ENCODE data around the gene DAD1.
"Not testable (repeated sequence)": the region's sequence is repeated elsewhere in the genome, so short reads cannot be mapped to it uniquely, and the experiment has no call there.

Gene DAD1
- 51.8 to 58.1 reads per million in 2 donors for total RNA-seq

GRCh38 chr14:22589096-22589839 is at the start of gene DAD1:
Gene DAD1 (minus strand): TSS chr14:22589224. CDS start chr14:22589157, 67 bp downstream.
- peak; percentile 98 for DNase-seq

DNA sequence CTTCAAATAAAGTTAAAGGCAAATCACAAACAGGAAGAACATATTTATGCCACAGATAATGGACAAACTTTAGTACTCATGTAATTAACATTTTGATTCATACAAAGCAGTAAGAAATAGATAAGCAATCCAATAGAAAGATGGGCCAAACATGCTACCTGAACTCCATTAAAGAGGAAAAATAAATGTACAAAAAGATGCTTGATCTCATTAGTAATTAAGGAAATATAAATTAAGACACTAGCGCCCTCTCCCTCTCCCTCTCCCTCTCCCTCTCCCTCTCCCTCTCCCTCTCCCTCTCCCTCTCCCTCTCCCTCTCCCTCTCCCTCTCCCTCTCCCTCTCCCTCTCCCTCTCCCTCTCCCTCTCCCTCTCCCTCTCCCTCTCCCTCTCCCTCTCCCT is 47.0 kb upstream of the DAD1 start:
- not testable (repeated sequence) for DNase-seq

DNA sequence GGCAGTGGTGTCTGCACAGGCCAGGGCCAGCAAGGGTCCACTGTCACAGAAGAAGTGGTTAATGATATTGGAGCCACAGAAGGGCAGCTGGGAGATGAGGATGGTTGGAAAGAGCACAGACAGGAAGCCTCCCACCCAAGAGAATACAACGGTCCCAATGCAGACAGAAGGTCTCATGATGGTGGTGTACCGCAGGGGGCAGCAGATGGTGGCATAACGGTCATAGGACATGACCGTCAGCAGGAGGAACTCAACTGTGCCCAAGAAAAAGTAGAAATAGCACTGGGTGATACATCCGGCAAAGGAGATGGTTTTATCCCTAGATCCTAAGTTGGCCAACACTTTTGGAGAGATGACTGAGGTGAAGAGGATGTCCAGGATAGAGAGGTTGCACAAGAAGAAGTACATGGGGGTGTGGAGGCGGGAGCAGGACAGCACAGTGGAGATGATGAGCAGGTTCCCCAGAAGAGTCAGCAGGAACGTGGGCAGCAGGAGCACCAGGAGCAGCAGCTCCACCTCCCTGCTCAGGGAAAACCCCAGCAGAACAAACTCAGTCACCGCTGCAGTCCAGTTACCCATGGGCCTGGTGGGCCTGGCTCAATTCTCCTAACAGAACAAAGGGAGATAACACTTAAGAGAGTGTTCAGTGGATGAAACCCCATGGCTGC is 45.3 kb upstream of the DAD1 start:
- DNase-seq = no peak

- DNase-seq = no peak
Observed at GRCh38 chr14:22630486-22630885, 41.5 kb upstream of the DAD1 start.

GRCh38 chr14:22630066-22630465 is 41.0 kb upstream of the DAD1 start:
- DNase-seq = no peak

GRCh38 chr14:22629361-22629760 is 40.3 kb upstream of the DAD1 start:
- DNase-seq = no peak

DNA sequence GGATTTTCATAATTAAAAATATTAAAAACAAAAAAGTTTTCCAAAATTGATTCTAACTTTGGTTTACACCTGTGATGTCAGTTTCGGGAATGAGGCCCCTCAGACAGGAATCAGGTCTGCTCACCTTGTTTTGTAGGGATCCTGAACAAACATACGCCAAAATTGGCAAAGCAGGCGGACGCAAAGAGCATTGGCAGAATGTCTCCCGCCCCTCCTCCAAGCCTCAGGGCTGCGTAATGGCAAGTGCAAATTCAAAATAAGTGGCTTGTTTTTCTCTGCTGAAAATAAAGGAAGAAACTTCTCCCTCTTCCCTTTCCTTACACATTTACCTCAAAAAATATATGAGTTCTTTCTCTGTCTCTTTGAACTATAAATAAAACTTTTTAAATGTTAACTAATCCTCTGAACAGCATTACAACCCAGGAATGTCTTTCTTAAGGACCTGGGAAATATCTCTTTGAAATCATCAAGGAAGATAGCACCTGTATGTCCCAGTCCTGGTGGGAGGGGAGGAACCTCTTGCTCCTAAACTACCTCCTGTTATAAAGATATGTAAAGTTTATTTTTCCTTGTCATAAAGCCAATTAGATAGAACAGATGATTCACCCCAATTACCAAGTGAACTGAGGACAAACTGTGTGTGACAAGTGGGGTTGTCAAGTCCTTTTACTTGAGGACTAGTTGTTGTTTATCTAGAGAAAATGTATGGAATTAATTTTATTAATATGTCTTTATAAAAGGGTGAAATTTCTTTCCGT is 38.7 kb upstream of the DAD1 start:
- DNase-seq = no peak

- no peak for DNase-seq
Observed at GRCh38 chr14:22626590-22626989, 37.6 kb upstream of the DAD1 start.

DNA sequence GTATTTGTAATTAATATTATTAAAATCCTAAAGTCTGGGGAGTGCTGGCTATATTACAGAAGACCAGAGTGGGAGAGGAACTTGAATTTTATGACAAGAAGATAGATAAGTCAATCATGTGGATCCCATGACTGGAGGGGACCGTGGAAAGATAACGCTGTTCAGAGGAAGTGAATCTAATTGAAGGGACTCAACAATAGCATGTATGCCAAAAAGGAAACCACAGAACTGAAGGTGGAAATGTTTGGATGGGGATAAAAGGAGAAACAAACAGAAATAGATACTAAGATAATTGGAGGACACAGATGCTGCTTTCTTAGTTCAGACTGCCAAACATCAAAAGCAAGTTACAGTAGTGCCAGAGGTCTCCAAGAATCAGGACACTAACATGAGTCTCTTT is 34.0 kb upstream of the DAD1 start:
- no peak for DNase-seq

DNA sequence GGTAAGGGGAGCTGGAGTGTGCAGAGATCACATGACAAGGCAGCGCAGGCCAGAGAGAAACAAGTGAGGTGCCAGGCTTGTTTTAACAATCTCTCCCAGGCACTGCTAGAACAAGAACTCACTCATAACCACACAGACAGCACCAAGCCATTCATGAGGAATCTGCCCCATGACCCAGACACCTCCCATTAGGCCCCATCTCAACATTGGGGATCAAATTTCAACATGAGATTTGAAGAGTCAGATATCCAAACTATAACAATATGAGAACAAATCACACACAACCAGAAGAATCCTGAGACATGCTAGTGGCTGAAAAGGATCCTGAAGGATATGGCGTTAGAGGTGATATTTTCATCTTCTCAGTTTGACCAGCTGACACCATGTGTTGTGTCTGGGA is 33.2 kb upstream of the DAD1 start:
- DNase-seq = no peak

GRCh38 chr14:22615765-22616164 is 26.7 kb upstream of the DAD1 start:
- not testable (repeated sequence) for DNase-seq

- DNase-seq = no peak
Observed at GRCh38 chr14:22614240-22614799, 25.3 kb upstream of the DAD1 start.

GRCh38 chr14:22613736-22614239 is 24.8 kb upstream of the DAD1 start:
- no peak for DNase-seq

- DNase-seq = no peak
Observed at GRCh38 chr14:22613106-22613695, 24.2 kb upstream of the DAD1 start.

- DNase-seq = no peak
Observed at GRCh38 chr14:22610931-22611330, 21.9 kb upstream of the DAD1 start.

DNA sequence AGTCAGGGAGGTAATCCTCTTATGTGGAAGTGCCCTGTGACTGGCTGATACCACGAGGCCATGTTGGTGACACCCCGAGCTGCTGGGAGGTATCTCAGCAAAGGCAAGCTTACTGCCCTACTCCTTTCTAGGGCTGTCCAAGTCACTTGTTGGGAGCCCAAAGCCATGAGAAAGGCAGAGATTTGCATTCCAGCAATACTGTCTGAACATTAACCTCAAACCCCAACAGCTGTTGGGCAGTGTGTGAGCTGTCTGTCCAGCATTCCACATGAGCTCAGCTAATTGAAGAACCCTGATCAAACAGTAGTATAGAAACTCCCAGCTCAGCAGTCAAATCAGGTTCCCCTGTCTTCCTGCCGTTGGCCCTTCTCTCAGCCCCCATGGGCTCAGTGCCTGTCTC is 18.3 kb upstream of the DAD1 start:
- no peak for DNase-seq

- no peak for DNase-seq
Observed at GRCh38 chr14:22606380-22606779, 17.4 kb upstream of the DAD1 start.

DNA sequence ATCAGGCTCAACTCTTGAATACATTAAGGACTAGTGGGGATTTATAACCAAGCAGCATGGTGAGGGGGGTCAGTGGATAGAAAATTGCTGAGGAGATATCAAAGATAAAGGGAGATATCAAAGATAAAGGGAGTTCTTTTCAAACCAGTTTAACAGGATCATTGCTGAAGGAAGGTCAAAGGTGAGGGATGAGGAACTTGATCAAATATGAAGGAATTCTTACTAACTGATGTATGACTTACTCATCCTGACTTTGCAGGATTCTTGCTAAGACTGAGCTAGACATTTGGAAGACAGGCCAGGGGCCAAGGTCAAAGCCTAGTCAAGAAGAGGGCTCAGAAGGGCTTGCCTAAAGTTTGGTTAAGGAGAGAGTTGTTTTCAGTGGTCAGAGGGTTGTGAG is 13.8 kb upstream of the DAD1 start:
- no peak for DNase-seq

GRCh38 chr14:22601996-22602395 is 13.0 kb upstream of the DAD1 start:
- DNase-seq = no peak

DNA sequence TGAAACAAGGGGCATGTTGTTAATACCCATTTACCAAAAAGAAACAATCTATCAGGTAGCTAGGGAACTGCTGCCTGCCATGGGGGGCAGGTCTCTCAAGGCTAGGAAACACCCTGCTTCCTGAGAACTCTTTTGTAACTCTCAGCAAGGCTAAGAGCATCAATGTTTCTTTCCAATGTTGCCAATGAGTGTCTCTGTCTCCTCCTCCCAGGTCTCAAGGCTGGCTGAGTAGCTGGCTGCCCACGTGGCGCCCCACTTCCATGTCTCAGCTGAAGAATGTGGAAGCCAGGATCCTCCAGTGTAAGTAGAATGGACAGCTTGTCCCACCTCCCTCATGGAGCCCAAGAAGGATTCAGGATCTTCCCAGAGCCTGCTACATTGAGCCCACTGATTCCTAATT is 12.4 kb upstream of the DAD1 start:
- DNase-seq = no peak

DNA sequence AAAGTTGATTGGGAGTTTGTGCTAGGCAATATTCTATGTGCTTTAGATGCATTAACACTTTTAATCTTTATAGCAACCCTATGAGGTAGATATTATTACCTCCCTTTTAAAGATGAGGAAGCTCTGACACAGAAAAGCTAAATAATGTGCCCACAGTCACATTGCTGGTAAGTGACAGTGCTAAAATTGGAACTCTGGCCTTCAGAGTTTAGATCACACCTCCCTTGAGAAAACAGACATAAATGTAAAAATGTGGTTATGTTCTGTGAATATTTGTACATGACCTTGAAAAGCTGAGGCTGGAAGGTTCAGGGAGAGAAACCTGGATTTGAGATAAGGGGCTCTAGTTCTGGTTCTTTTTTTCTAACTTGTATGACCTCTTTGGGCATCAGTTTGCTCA is 11.0 kb upstream of the DAD1 start:
- DNase-seq = no peak

DNA sequence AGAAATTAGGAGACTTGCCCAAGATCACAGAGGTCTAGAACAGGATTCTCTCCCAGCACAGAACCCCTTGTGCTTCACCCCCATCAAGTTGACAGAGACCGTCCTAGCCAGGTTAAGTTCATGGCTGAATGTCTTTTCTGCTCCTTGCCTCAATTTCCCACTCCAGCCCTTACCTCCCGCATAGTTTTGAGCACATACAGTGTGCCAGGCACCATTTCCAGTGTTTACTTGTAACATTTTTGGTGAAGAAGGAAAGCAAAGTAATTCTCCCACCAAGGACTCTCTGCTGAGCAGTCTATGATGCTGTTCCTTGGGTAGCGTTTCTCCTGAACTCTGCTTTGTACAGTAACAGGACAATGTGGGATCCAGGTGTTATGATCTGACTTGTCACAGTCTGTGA is 10.3 kb upstream of the DAD1 start:
- no peak for DNase-seq

GRCh38 chr14:22598896-22599244 is 9.8 kb upstream of the DAD1 start:
- no peak for DNase-seq

Measured in activated gamma-delta T cell (primary cell).